GM12865 (cell line): Measurements from ENCODE around the gene TRIM52.

ENCODE experiments used
- DNase-seq: peaks from one replicate; pipeline ENCODE4 v3.0.0; 2010; ENCODE audit warnings: low read depth
- H3K4me3 ChIP-seq: 2 replicates; pipeline ENCODE4 v1.5.1; 2011; ENCODE audit warnings: mild to moderate bottlenecking, low read depth, low read length, control low read depth
- TF ChIP-seq, protein P1 (sequence below): IDR thresholded peaks from 2 replicates; pipeline ENCODE4 v1.5.1; 2011; ENCODE audit warnings: low read length, control low read depth, low read depth, inconsistent platforms; ENCODE audit not compliant: insufficient read depth; ENCODE audit errors: missing control alignments

The TRIM52 gene

DNA sequence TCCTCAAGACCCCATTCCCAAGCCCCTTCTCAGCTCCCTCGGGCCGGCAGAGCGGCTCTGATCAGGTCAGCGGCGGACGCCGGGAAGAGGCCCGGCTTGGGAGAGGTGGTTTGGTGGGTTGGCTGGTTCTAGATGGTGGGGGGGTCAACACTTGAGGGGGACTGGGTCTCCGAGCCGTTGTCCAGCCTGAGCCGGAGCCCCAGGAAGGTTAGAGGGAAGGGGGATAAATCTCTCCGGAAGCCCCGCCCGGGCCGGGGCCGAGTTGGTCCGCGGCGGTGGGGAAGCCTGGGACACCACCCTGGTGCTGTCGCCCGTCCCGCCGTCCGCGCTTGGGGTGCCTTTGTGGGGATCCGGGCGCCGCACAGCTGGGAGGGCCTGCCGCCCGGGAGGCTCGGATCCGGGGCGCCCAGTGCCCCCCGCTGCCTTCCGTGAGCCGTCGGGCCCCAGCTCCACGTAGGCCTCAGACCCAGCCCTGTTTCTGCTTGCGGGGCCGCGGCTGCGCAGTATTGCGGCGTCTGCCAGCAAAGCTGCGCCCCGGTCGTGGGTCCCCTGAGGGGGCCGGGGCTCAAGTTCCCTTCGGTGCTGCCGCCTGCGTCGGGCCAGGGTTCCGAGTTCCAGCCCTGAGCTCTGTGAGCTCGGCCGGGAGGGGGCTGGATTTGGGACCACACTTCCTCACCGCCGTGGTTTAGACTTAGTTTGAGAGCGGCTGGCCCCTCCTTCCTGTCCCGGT, 542 bp upstream of the TRIM52 start:
- TF ChIP-seq, protein P1, sequence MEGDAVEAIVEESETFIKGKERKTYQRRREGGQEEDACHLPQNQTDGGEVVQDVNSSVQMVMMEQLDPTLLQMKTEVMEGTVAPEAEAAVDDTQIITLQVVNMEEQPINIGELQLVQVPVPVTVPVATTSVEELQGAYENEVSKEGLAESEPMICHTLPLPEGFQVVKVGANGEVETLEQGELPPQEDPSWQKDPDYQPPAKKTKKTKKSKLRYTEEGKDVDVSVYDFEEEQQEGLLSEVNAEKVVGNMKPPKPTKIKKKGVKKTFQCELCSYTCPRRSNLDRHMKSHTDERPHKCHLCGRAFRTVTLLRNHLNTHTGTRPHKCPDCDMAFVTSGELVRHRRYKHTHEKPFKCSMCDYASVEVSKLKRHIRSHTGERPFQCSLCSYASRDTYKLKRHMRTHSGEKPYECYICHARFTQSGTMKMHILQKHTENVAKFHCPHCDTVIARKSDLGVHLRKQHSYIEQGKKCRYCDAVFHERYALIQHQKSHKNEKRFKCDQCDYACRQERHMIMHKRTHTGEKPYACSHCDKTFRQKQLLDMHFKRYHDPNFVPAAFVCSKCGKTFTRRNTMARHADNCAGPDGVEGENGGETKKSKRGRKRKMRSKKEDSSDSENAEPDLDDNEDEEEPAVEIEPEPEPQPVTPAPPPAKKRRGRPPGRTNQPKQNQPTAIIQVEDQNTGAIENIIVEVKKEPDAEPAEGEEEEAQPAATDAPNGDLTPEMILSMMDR, result no peak
- peak; percentile 85 for DNase-seq
- H3K4me3 ChIP-seq, result peak overlapping the region; percentile 90

GRCh38 chr5:181259974-181260719, 796 bp downstream of the TRIM52 start:
- TF ChIP-seq, protein P1, result no peak
- DNase-seq, result no peak

GRCh38 chr5:181259283-181259682, 1.7 kb downstream of the TRIM52 start:
- H3K4me3 ChIP-seq, result peak overlapping the region; percentile 90
- TF ChIP-seq, protein P1, result no peak
- DNase-seq, result no peak

More at GRCh38 chr5:181259974-181260719, 796 bp downstream of the TRIM52 start:
- H3K4me3 ChIP-seq, result peak overlapping the region; percentile 90

- peak overlapping the region; percentile 90 for H3K4me3 ChIP-seq
- TF ChIP-seq, protein P1, result no peak
- DNase-seq, result no peak
These were observed 2.4 kb downstream of the TRIM52 start for GRCh38 chr5:181258576-181258975.

DNA sequence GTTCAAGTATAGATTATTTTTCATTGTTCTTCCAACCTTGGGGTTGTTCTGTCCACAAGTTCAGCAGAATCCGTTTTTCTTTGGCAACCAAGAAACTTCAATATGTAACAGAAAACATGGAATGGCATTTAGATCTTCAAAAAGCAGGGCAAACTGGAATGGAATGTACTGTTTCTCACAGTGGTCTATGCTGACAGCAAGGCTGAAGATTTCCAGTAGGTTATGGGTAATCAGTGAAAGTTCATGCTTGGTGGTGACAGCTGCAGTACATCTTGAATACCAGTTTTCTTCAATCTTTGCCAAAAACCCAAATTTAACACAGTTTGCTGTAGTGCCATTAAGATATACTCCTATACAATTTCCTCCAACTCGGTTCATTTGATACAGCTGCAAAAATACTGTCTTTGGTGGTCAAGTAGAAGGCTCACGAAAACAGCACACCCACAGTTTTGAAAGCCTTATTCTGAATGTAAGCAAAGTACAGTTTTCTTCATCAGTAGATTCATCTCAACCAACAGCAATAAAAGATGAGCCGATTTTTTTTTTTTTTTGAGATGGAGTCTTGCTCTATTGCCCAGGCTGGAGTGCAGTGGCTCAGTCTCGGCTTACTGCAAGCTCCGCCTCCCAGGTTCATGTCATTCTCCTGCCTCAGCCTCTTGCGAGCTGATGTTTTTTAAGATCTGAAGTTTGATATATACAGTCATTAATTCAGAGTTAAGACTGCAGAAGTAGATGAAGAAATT, 4.9 kb downstream of the TRIM52 start:
- TF ChIP-seq, protein P1, result no peak
- DNase-seq, result no peak
- no peak overlapping the region for H3K4me3 ChIP-seq

DNA sequence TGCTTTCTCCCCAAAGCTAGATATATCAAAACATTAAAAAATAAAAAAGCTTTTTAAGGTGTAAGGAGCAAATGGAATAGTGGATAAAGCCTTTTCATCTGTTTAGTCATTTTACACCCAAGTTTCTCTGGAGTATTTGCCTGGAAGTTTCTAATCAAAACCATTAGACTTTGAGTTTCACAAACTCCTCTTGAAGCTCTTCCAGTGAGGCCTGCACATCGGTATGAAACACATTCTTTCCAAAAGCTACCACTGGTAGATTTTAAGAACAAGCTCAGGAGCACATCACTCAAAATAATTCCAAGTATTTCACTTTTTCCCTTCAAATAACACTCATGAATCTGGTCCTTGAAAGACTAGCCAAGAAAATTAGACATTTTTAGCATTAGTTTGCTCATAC, 5.7 kb downstream of the TRIM52 start:
- H3K4me3 ChIP-seq, result no peak overlapping the region
- no peak for DNase-seq
- TF ChIP-seq, protein P1, result no peak
